ENCODE data around the gene HPSE2. TPM values are rescaled to one million over a fixed set of nuclear protein-coding genes. Genes with fewer than 3 reads are reported as not detected.

HPSE2 gene
- total RNA-seq, 1 experiment from 2014 or later = not detected

DNA sequence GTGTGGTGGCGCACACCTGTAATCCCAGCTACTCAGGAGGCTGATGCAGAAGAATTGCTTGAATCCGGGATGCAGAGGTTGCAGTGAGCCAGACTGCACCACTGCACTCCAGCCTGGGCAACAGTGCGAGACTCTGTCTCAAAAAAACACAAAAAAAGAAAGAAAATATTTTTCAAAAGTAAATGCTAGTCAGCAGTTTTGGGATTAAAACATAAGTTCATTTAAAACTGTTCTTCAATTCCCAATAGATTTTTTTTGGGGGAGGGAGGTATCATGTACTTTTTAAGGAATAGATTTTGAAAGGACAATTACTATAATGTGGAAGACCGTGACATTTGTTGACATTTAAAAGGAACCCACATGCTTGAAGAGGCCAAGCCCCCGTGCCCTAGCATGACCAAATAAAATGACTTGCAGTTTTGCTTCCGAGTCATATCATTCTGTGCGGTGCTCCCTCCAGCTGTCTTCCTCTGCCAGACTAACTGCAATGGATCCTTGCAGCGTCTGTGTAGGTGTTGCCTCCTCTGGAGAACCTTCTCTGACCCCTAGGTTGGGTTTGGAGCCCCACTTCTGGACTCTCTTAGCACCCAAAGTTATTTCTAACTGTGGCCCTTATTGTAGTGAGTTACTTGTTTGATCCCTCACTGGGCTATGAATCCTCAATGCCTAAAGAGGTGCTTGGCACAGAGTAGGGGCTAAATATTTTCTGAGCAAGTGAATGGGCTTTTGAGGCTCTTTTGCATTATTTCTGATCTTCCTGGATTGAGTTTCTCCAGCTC lies 771.5 kb downstream of the HPSE2 start:
- no peak overlapping the region for H3K4me2 ChIP-seq
- H3K9me2 ChIP-seq (ENCODE audit: insufficient read depth) = no peaks in the 10 kb centered on the region
- CTCF ChIA-PET = no interaction called here
- POLR2A ChIA-PET (ENCODE audit: unreplicated experiment) = no interaction called here
- no peak overlapping the region for H2AFZ ChIP-seq
- H3K36me3 ChIP-seq (ENCODE audit: low read depth) = no peaks in the 10 kb centered on the region
- no peak for DNase-seq
- no peak overlapping the region for H3K4me3 ChIP-seq
- H3K27ac ChIP-seq = no peak overlapping the region
- no peaks in the 10 kb centered on the region for H3K9me3 ChIP-seq (ENCODE audit: insufficient read depth, low read depth)
- peaks cover 12% of the 10 kb centered on the region for H3K4me1 ChIP-seq (replicated peaks; ENCODE audit: insufficient read depth)
- H4K20me1 ChIP-seq (ENCODE audit: insufficient read depth) = no peaks in the 10 kb centered on the region
- H3K79me2 ChIP-seq (ENCODE audit: low read depth) = no peaks in the 10 kb centered on the region
- no peaks in the 10 kb centered on the region for H3K27me3 ChIP-seq (ENCODE audit: insufficient read depth, low read depth)
- no TSS peak for BruUV-seq (replicated peaks)
- TF ChIP-seq EZH2 (IDR thresholded peaks at IDR 0.05; ENCODE audit: low read depth) = no peak
- TF ChIP-seq, protein P1, sequence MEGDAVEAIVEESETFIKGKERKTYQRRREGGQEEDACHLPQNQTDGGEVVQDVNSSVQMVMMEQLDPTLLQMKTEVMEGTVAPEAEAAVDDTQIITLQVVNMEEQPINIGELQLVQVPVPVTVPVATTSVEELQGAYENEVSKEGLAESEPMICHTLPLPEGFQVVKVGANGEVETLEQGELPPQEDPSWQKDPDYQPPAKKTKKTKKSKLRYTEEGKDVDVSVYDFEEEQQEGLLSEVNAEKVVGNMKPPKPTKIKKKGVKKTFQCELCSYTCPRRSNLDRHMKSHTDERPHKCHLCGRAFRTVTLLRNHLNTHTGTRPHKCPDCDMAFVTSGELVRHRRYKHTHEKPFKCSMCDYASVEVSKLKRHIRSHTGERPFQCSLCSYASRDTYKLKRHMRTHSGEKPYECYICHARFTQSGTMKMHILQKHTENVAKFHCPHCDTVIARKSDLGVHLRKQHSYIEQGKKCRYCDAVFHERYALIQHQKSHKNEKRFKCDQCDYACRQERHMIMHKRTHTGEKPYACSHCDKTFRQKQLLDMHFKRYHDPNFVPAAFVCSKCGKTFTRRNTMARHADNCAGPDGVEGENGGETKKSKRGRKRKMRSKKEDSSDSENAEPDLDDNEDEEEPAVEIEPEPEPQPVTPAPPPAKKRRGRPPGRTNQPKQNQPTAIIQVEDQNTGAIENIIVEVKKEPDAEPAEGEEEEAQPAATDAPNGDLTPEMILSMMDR (conservative IDR thresholded peaks at IDR 0.05) = no peak
- intact Hi-C loops (cut with micrococcal nuclease; ENCODE audit: unreplicated experiment) = loop anchor here (10.0 kb wide), 1 partner anchor 549 kb away; no protein-coding TSS in a partner anchor
- H3F3A ChIP-seq (ENCODE audit: insufficient read depth, low read depth) = no peaks in the 10 kb centered on the region

DNA sequence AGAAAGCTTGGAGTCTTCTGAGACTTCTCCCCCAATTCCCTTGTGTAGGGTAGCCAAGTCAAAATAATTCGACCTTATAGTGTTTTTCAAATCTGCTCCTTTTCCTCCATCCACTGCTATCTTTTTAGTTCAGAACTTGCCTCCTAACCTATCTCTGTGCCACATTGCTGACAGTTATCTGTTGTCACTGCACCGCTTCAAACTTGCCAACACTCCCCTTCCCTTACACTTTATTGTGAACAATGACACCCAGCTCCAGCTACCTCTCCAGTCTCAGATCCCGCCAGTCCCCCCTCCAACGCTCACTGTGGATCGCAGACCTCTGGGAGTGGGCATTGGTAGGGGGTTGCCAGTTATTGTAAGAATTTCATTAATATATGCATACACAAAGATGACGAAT lies 772.6 kb downstream of the HPSE2 start:
- TF ChIP-seq EZH2 (IDR thresholded peaks at IDR 0.05; ENCODE audit: low read depth) = no peak
- TF ChIP-seq, protein P1 (conservative IDR thresholded peaks at IDR 0.05) = no peak
- no TSS peak for BruUV-seq (replicated peaks)
- H3F3A ChIP-seq (ENCODE audit: insufficient read depth, low read depth) = no peaks in the 10 kb centered on the region
- intact Hi-C loops (cut with micrococcal nuclease; ENCODE audit: unreplicated experiment) = loop anchor here (10.0 kb wide), 1 partner anchor 548 kb away; no protein-coding TSS in a partner anchor
- H3K79me2 ChIP-seq (ENCODE audit: low read depth) = no peaks in the 10 kb centered on the region
- H3K27me3 ChIP-seq (ENCODE audit: insufficient read depth, low read depth) = no peaks in the 10 kb centered on the region
- no peaks in the 10 kb centered on the region for H3K9me2 ChIP-seq (ENCODE audit: insufficient read depth)
- POLR2A ChIA-PET (ENCODE audit: unreplicated experiment) = no interaction called here
- CTCF ChIA-PET = no interaction called here
- no peak overlapping the region for H3K27ac ChIP-seq
- peaks cover 12% of the 10 kb centered on the region for H3K4me1 ChIP-seq (replicated peaks; ENCODE audit: insufficient read depth)
- H3K36me3 ChIP-seq (ENCODE audit: low read depth) = no peaks in the 10 kb centered on the region
- no peaks in the 10 kb centered on the region for H4K20me1 ChIP-seq (ENCODE audit: insufficient read depth)
- H2AFZ ChIP-seq = no peak overlapping the region
- H3K4me2 ChIP-seq = no peak overlapping the region
- no peaks in the 10 kb centered on the region for H3K9me3 ChIP-seq (ENCODE audit: insufficient read depth, low read depth)
- H3K4me3 ChIP-seq = no peak overlapping the region
- DNase-seq = no peak

DNA sequence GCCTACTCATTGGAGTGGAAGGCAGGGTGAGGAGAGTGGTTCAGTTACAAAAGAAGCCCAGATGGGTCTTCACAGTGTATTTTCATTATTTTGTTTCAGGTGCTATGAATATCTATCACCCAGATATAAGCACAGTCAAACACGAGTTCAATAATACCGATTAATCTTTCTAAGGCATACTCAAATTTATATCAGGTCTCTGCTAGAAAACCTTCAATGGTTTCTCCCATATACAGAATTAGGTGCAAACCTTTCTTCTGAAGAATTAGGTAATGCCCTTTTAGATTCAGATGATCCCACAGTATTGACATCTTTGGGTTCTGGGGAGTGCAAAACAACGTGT lies 774.2 kb downstream of the HPSE2 start:
- CTCF ChIA-PET = no interaction called here
- no peak overlapping the region for H3K4me2 ChIP-seq

More for the DNA sequence above, 774.2 kb downstream of the HPSE2 start:
- Histone ChIP-seq H3K4me1 (replicated peaks; ENCODE audit: insufficient read depth) (peaks cover 12% of the 10 kb centered on the region), H3K36me3 (ENCODE audit: low read depth) (no peaks in the 10 kb centered on the region), H3K79me2 (ENCODE audit: low read depth) (no peaks in the 10 kb centered on the region), H3F3A (ENCODE audit: insufficient read depth, low read depth) (no peaks in the 10 kb centered on the region), H3K27ac (no peak overlapping the region), H3K9me3 (ENCODE audit: insufficient read depth, low read depth) (no peaks in the 10 kb centered on the region), H2AFZ (no peak overlapping the region), H3K27me3 (ENCODE audit: insufficient read depth, low read depth) (no peaks in the 10 kb centered on the region), H3K9me2 (ENCODE audit: insufficient read depth) (no peaks in the 10 kb centered on the region), H4K20me1 (ENCODE audit: insufficient read depth) (no peaks in the 10 kb centered on the region), H3K4me3 (no peak overlapping the region)
- BruUV-seq (replicated peaks) = no TSS peak
- DNase-seq = no peak
- POLR2A ChIA-PET (ENCODE audit: unreplicated experiment) = interaction anchor here (0.6 kb wide), 1 partner anchor 167 kb away, joined by 6 read pairs; no protein-coding TSS in a partner anchor
- intact Hi-C loops (cut with micrococcal nuclease; ENCODE audit: unreplicated experiment) = loop anchor here (2.0 to 10.0 kb wide), 2 partner anchors 193 to 547 kb away; partner anchors contain the start of gene LOXL4
- TF ChIP-seq, protein P1 (conservative IDR thresholded peaks at IDR 0.05) = no peak
- TF ChIP-seq EZH2 (IDR thresholded peaks at IDR 0.05; ENCODE audit: low read depth) = no peak

All from PC-9 (cell line).